Measurements from ENCODE around the gene USP17L19.
"Not testable (repeated sequence)": the region's sequence is repeated elsewhere in the genome, so short reads cannot be mapped to it uniquely, and the experiment has no call there.

The USP17L19 gene

DNA sequence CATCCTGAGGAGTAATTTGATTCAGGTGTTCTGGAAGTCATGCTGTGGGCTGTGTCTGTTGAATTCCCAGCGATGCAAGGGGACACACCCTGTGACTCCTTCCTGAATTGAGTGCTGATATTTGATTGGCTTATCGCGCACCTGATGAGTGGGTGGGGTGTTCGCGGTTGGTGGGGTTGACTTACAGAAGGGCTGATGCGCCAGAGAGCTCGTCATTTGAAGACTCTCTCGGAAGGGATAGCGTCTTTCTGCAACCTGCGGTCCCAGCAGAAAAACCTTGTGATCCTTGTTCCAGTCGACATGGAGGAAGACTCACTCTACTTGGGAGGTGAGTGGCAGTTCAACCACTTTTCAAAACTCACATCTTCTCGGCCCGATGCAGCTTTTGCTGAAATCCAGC is at the start of gene USP17L19:
USP17L19 (plus strand) TSS at position 301 of the 400 bp plus-strand sequence; CDS start at position 301, 0 bp downstream.
- DNase-seq (ENCODE audit: low read depth, low spot score) = not testable (repeated sequence)

GRCh38 chr4:9210357-9210756 is 42.8 kb upstream of the USP17L19 start, which contains the start of gene USP17L10:
TSS of gene USP17L10 (plus strand) at chr4:9210657. CDS start at chr4:9210657, 0 bp downstream.
- DNase-seq (ENCODE audit: low read depth, low spot score) = not testable (repeated sequence)

DNA sequence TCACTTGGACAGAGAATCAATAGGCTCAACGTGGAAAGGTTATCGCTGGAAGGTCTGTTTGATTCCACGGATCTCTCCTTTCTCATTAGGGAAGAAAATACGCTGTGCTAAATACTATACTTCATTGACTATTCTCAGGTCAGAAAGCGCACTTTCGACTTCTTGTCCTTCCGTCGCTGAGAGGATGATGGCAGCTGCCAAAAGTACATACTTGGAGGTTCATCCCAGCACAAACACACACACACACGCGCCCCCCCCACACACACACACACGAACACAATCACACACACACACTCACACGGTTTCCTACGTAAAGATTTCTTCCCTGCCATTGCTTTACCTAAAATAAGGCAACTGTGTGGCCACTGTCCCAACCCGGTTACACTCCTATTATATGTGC is 38.5 kb upstream of the USP17L19 start:
- not testable (repeated sequence) for DNase-seq (ENCODE audit: low read depth, low spot score)

DNA sequence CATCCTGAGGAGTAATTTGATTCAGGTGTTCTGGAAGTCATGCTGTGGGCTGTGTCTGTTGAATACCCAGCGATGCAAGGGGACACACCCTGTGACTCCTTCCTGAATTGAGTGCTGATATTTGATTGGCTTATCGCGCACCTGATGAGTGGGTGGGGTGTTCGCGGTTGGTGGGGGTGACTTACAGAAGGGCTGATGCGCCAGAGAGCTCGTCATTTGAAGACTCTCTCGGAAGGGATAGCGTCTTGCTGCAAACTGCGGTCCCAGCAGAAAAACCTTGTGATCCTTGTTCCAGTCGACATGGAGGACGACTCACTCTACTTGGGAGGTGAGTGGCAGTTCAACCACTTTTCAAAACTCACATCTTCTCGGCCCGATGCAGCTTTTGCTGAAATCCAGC is 38.1 kb upstream of the USP17L19 start, which contains the start of gene USP17L11:
USP17L11 (plus strand) TSS at position 301 of the 400 bp plus-strand sequence; CDS start at position 301, 0 bp downstream.
- not testable (repeated sequence) for DNase-seq (ENCODE audit: low read depth, low spot score)

GRCh38 chr4:9219852-9220251 is 33.3 kb upstream of the USP17L19 start, which contains the start of gene USP17L12:
TSS of gene USP17L12 (plus strand) at chr4:9220152. CDS start at chr4:9220152, 0 bp downstream.
- not testable (repeated sequence) for DNase-seq (ENCODE audit: low read depth, low spot score)

DNA sequence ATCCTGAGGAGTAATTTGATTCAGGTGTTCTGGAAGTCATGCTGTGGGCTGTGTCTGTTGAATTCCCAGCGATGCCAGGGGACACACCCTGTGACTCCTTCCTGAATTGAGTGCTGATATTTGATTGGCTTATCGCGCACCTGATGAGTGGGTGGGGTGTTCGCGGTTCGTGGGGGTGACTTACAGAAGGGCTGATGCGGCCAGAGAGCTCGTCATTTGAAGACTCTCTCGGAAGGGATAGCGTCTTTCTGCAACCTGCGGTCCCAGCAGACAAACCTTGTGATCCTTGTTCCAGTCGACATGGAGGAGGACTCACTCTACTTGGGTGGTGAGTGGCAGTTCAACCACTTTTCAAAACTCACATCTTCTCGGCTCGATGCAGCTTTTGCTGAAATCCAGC is 28.6 kb upstream of the USP17L19 start, which contains the start of gene USP17L13:
USP17L13 (plus strand) TSS at position 301 of the 400 bp plus-strand sequence; CDS start at position 301, 0 bp downstream.
- not testable (repeated sequence) for DNase-seq (ENCODE audit: low read depth, low spot score)

- not testable (repeated sequence) for DNase-seq (ENCODE audit: low read depth, low spot score)
Observed at GRCh38 chr4:9230249-9230648, 22.9 kb upstream of the USP17L19 start.

DNA sequence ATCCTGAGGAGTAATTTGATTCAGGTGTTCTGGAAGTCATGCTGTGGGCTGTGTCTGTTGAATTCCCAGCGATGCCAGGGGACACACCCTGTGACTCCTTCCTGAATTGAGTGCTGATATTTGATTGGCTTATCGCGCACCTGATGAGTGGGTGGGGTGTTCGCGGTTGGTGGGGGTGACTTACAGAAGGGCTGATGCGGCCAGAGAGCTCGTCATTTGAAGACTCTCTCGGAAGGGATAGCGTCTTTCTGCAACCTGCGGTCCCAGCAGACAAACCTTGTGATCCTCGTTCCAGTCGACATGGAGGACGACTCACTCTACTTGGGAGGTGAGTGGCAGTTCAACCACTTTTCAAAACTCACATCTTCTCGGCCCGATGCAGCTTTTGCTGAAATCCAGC is 19.1 kb upstream of the USP17L19 start, which contains the start of gene USP17L15:
USP17L15 (plus strand) TSS at position 301 of the 400 bp plus-strand sequence; CDS start at position 301, 0 bp downstream.
- not testable (repeated sequence) for DNase-seq (ENCODE audit: low read depth, low spot score)

DNA sequence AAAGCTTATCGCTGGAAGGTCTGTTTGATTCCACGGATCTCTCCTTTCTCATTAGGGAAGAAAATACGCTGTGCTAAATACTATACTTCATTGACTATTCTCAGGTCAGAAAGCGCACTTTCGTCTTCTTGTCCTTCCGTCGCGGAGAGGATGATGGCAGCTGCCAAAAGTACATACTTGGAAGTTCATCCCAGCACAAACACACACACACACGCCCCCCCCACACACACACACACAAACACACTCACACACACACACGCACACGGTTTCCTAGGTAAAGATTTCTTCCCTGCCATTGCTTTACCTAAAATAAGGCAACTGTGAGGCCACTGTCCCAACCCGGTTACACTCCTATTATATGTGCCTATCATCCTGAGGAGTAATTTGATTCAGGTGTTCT is 14.7 kb upstream of the USP17L19 start:
- not testable (repeated sequence) for DNase-seq (ENCODE audit: low read depth, low spot score)

DNA sequence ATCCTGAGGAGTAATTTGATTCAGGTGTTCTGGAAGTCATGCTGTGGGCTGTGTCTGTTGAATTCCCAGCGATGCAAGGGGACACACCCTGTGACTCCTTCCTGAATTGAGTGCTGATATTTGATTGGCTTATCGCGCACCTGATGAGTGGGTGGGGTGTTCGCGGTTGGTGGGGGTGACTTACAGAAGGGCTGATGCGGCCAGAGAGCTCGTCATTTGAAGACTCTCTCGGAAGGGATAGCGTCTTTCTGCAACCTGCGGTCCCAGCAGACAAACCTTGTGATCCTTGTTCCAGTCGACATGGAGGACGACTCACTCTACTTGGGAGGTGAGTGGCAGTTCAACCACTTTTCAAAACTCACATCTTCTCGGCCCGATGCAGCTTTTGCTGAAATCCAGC is 9.6 kb upstream of the USP17L19 start, which contains the start of gene USP17L17:
USP17L17 (plus strand) TSS at position 301 of the 400 bp plus-strand sequence; CDS start at position 301, 0 bp downstream.
- not testable (repeated sequence) for DNase-seq (ENCODE audit: low read depth, low spot score)

GRCh38 chr4:9247953-9248680 is 5.1 kb upstream of the USP17L19 start, which contains the start of gene USP17L18:
TSS of gene USP17L18 (plus strand) at chr4:9248630. CDS start at chr4:9248630, 0 bp downstream.
- DNase-seq (ENCODE audit: low read depth, low spot score) = not testable (repeated sequence)

DNA sequence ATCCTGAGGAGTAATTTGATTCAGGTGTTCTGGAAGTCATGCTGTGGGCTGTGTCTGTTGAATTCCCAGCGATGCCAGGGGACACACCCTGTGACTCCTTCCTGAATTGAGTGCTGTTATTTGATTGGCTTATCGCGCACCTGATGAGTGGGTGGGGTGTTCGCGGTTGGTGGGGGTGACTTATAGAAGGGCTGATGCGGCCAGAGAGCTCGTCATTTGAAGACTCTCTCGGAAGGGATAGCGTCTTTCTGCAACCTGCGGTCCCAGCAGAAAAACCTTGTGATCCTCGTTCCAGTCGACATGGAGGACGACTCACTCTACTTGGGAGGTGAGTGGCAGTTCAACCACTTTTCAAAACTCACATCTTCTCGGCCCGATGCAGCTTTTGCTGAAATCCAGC is 4.6 kb downstream of the USP17L19 start, which contains the start of gene USP17L20:
USP17L20 (plus strand) TSS at position 301 of the 400 bp plus-strand sequence; CDS start at position 301, 0 bp downstream.
- not testable (repeated sequence) for DNase-seq (ENCODE audit: low read depth, low spot score)

GRCh38 chr4:9262572-9262971 is 9.4 kb downstream of the USP17L19 start, which contains the start of gene USP17L21:
TSS of gene USP17L21 (plus strand) at chr4:9262872. CDS start at chr4:9262872, 0 bp downstream.
- not testable (repeated sequence) for DNase-seq (ENCODE audit: low read depth, low spot score)

DNA sequence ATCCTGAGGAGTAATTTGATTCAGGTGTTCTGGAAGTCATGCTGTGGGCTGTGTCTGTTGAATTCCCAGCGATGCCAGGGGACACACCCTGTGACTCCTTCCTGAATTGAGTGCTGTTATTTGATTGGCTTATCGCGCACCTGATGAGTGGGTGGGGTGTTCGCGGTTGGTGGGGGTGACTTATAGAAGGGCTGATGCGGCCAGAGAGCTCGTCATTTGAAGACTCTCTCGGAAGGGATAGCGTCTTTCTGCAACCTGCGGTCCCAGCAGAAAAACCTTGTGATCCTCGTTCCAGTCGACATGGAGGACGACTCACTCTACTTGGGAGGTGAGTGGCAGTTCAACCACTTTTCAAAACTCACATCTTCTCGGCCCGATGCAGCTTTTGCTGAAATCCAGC is 14.1 kb downstream of the USP17L19 start, which contains the start of gene USP17L22:
USP17L22 (plus strand) TSS at position 301 of the 400 bp plus-strand sequence; CDS start at position 301, 0 bp downstream.
- not testable (repeated sequence) for DNase-seq (ENCODE audit: low read depth, low spot score)

GRCh38 chr4:9271719-9272118 is 18.5 kb downstream of the USP17L19 start:
- DNase-seq (ENCODE audit: low read depth, low spot score) = not testable (repeated sequence)

All from activated naive CD8-positive, alpha-beta T cell treated with anti-CD3 and anti-CD28 coated beads, Interleukin-2, amount 50 U/mL, for 16 hours (primary cell).